A673 (cell line): ENCODE results near the gene PCBP3. TPM values are rescaled to one million over a fixed set of nuclear protein-coding genes. Genes with fewer than 3 reads are reported as not detected.

Experiments used
- BruUV-seq: library from RNA; stranded (reverse); fragments of 400-500 nt; replicated peaks from 2 replicates; lab custom pipeline; 2021; lab: Mats Ljungman, UMichigan
- CTCF ChIA-PET: fragments of 300-600 bp; sonication (Branson Sonifier 250); formaldehyde crosslinking; loops from one replicate; lab custom pipeline; 2022; ENCODE audit warnings: antibody characterized with exemption; lab: Charles Lee
- POLR2A ChIA-PET: fragments of 300-600 bp; sonication (Branson Sonifier 250); formaldehyde crosslinking; loops from one replicate; lab custom pipeline; 2022; ENCODE audit warnings: antibody characterized with exemption; ENCODE audit not compliant: low non-redundant PET; lab: Charles Lee
- DNase-seq: peaks from one replicate; pipeline ENCODE4 v3.0.0-alpha.2; 2015; ENCODE audit warnings: low spot score
- H3K27ac ChIP-seq: fragments of 200-600 bp; sonication (generic); 2 replicates; pipeline ENCODE4 v1.5.1; 2016; ENCODE audit warnings: mixed run types, low read depth, mild to moderate bottlenecking, mixed read lengths, antibody characterized with exemption, low read length; ENCODE audit not compliant: poor library complexity, severe bottlenecking
- H3K27me3 ChIP-seq: fragments of 200-600 bp; sonication (generic); replicated peaks from 2 replicates; pipeline ENCODE4 v1.6.1; 2017; ENCODE audit warnings: mixed run types, low read depth, mild to moderate bottlenecking, mixed read lengths, antibody characterized with exemption, low read length; ENCODE audit not compliant: insufficient read depth, poor library complexity
- H3K36me3 ChIP-seq: fragments of 200-600 bp; sonication (generic); 2 replicates; pipeline ENCODE4 v1.6.1; 2016; ENCODE audit warnings: mixed run types, mild to moderate bottlenecking, mixed read lengths, antibody characterized with exemption, low read length; ENCODE audit not compliant: insufficient read depth, poor library complexity, severe bottlenecking
- H3K4me1 ChIP-seq: fragments of 200-600 bp; sonication (generic); 2 replicates; pipeline ENCODE4 v1.6.1; 2017; ENCODE audit warnings: mixed run types, mild to moderate bottlenecking, mixed read lengths, antibody characterized with exemption, low read length; ENCODE audit not compliant: insufficient read depth, poor library complexity, severe bottlenecking
- H3K4me3 ChIP-seq: fragments of 200-600 bp; sonication (generic); 2 replicates; pipeline ENCODE4 v1.5.1; 2016; ENCODE audit warnings: low read depth, mixed run types, mild to moderate bottlenecking, mixed read lengths, low read length; ENCODE audit not compliant: poor library complexity, severe bottlenecking
- H3K9me3 ChIP-seq: fragments of 200-600 bp; sonication (generic); 2 replicates; pipeline ENCODE4 v1.6.1; 2016; ENCODE audit warnings: mixed run types, low read depth, mild to moderate bottlenecking, mixed read lengths, antibody characterized with exemption, low read length; ENCODE audit not compliant: poor library complexity, severe bottlenecking
- EZH2 ChIP-seq: fragments of 200-600 bp; sonication (generic); IDR thresholded peaks from 2 replicates; pipeline ENCODE4 v1.6.1; 2017; ENCODE audit warnings: borderline replicate concordance, low read depth, mild to moderate bottlenecking, mixed read lengths, antibody characterized with exemption, low read length; ENCODE audit not compliant: poor library complexity, severe bottlenecking
- intact Hi-C: fragments of 100-400 bp; cut with micrococcal nuclease; formaldehyde crosslinking; loops from one replicate; pipeline ENCODE4 v1.10.0; 2022; ENCODE audit not compliant: unreplicated experiment
- total RNA-seq: library from RNA; stranded (reverse); gene quantifications from 2 replicates; pipeline ENCODE4 v1.2.3, GENCODE V29; 2021
- TF ChIP-seq, protein P1 (sequence below): fragments of 300-800, 200-600 bp; sonication (generic); conservative IDR thresholded peaks from 2 replicates; pipeline ENCODE4 v1.5.1; 2017; ENCODE audit warnings: low read depth, mild to moderate bottlenecking, antibody characterized with exemption, low read length, moderate library complexity, mixed read lengths

The PCBP3 gene
- total RNA-seq, 1 experiment from 2014 or later = 25.6 TPM

DNA sequence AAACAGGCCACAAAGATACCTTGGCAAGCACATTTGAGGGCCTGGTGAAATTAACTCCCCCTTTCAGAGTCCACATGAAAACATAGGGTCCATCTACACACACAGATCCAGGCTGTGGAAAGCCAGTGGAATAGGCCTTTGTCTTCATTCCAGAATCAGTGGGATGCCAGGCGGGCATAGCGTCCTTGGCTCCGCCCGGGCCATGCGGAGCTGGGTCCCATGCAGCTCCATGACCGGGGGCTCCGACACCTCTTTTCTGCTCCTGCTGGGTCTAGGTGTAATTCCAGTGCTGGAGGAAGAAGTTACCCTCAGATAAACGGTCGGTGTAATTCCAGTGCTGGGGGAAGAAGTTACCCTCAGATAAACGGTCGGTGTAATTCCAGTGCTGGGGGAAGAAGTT lies 274.5 kb downstream of the PCBP3 start:
- Histone ChIP-seq H3K27me3 (no peaks in the 10 kb centered on the region), H3K4me1 (peaks cover 11% of the 10 kb centered on the region), H3K36me3 (no peaks in the 10 kb centered on the region), H3K27ac (no peak overlapping the region), H3K9me3 (no peaks in the 10 kb centered on the region), H3K4me3 (no peak overlapping the region)
- TF ChIP-seq EZH2 = no peak
- TF ChIP-seq, protein P1, sequence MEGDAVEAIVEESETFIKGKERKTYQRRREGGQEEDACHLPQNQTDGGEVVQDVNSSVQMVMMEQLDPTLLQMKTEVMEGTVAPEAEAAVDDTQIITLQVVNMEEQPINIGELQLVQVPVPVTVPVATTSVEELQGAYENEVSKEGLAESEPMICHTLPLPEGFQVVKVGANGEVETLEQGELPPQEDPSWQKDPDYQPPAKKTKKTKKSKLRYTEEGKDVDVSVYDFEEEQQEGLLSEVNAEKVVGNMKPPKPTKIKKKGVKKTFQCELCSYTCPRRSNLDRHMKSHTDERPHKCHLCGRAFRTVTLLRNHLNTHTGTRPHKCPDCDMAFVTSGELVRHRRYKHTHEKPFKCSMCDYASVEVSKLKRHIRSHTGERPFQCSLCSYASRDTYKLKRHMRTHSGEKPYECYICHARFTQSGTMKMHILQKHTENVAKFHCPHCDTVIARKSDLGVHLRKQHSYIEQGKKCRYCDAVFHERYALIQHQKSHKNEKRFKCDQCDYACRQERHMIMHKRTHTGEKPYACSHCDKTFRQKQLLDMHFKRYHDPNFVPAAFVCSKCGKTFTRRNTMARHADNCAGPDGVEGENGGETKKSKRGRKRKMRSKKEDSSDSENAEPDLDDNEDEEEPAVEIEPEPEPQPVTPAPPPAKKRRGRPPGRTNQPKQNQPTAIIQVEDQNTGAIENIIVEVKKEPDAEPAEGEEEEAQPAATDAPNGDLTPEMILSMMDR = no peak
- ChIA-PET POLR2A (no interaction called here), CTCF (no interaction called here)
- intact Hi-C loops = no loop called here
- DNase-seq = no peak
- BruUV-seq = no TSS peak

DNA sequence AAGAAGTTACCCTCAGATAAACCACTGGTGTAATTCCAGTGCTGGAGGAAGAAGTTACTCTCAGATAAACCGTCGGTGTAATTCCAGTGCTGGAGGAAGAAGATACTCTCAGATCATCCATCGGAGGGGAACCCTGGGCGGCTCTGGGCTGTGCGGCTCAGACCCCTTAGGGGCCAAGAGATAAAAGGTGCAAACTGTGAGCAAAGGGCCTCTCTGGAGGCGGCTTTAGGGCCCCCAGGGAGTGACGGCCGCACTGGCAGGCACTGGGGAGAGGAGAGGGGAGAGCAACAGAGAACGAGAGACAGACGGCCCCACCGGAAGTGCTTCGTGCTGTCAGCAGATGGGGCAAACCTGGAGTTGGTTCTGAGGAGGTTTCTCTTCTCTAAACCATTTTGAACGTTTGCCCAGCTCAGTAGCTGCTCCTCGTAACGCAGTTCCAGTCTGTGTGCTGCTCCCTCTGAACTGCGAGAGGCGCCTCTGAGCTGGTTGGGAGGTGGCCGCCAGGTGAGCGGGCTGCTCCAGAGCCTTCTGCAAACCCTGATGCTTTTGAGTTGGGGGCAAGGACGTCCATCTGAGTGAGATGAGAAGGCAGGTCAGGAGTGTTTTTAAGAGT lies 275.4 kb downstream of the PCBP3 start:
- H3K9me3 ChIP-seq = no peaks in the 10 kb centered on the region
- CTCF ChIA-PET = no interaction called here
- H3K4me3 ChIP-seq = no peak overlapping the region
- no peaks in the 10 kb centered on the region for H3K27me3 ChIP-seq
- POLR2A ChIA-PET = no interaction called here
- H3K4me1 ChIP-seq = peaks cover 2% of the 10 kb centered on the region
- BruUV-seq = no TSS peak
- TF ChIP-seq EZH2 = no peak
- TF ChIP-seq, protein P1 = no peak
- intact Hi-C loops = no loop called here
- no peak for DNase-seq
- no peak overlapping the region for H3K27ac ChIP-seq
- H3K36me3 ChIP-seq = no peaks in the 10 kb centered on the region

DNA sequence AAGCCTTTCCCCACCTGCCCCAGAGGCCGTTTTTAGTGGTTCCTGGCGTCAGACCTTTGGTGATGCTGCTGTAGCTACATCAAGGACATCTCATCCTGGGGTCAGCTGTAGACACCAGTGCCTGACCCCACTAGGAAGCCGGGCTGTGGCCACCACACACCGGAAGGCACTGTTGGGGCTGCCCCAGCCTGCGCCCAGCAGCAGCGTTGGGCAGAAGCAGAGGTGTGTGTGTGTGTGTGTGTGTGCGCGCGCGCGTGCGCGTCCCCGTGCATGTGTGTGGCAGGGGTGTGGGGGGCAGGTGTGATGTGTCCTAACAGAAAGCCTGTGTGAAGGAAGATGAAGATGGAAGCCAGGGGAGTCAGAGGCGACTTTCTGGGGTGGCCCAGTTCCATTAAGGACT lies 276.1 kb downstream of the PCBP3 start:
- no peaks in the 10 kb centered on the region for H3K4me1 ChIP-seq
- intact Hi-C loops = no loop called here
- DNase-seq = no peak
- H3K9me3 ChIP-seq = no peaks in the 10 kb centered on the region
- H3K27ac ChIP-seq = no peak overlapping the region
- H3K36me3 ChIP-seq = no peaks in the 10 kb centered on the region
- POLR2A ChIA-PET = no interaction called here
- TF ChIP-seq EZH2 = no peak
- TF ChIP-seq, protein P1 = no peak
- no peak overlapping the region for H3K4me3 ChIP-seq
- CTCF ChIA-PET = no interaction called here
- no TSS peak for BruUV-seq
- no peaks in the 10 kb centered on the region for H3K27me3 ChIP-seq
